Stimulated activated CD8-positive, alpha-beta memory T cell treated with anti-CD3 and anti-CD28 coated beads, Interleukin-12 subunit alpha, Interleukin-12 subunit beta, amount 100 ng/mL, for 1 hour (primary cell): Measurements from ENCODE around the gene ANKRD35.
"Not testable (repeated sequence)": the region's sequence is repeated elsewhere in the genome, so short reads cannot be mapped to it uniquely, and the experiment has no call there.

Experiments
- DNase-seq: peaks from one replicate; pipeline ENCODE4 v3.0.0-alpha.2; 2020; ENCODE audit warnings: low read depth

Gene ANKRD35

GRCh38 chr1:145858238-145858900 lies 27.3 kb downstream of the ANKRD35 start:
- DNase-seq, result peak; percentile 36

DNA sequence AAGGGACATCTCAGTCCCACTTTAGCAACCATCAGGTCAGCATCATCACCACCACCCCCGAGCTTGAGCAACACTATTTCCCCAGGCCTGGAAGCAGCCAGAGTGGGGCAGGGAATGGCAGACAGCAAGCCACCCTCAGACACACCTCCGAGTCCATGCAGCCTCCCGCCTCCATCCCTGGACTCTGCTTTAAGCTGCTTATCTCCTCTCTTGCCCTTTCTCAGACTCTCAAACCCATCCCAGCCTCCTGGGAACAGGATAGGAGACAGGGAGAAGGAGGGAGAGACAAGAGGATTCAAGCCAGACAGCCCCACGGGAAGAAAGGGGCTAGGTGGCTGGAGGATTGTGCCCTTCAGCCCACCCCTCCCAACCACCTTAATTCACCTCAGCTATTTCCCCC lies 28.5 kb downstream of the ANKRD35 start:
- DNase-seq, result no peak

DNA sequence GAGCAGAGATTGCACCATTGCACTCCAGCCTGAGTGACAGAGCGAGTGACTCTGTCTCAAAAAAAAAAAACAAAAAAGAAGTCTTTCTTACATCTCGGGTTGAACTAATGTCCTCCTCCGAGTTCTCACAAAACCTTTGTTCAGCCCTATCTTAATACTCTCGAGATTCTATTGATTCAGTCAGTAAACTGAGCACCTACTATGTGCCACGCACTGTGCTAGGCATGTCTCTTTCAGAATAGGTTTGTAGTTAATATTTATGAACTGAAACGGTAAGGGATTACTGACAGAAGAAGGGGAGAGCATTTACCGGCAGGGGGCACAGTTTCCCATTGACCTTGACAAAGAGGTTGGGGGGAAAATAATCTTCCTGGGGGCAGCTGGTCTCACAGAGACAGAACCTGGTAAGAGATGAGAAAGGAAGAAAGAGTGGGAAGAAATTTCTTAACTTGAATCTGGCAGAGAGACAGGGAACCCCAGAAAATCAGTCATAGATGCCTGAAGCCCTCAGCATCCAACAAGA lies 30.2 kb downstream of the ANKRD35 start:
- DNase-seq, result no peak

- DNase-seq, result no peak
Observed at GRCh38 chr1:145849356-145850160, 36.1 kb downstream of the ANKRD35 start.

GRCh38 chr1:145847827-145848226 lies 37.8 kb downstream of the ANKRD35 start:
- no peak for DNase-seq

DNA sequence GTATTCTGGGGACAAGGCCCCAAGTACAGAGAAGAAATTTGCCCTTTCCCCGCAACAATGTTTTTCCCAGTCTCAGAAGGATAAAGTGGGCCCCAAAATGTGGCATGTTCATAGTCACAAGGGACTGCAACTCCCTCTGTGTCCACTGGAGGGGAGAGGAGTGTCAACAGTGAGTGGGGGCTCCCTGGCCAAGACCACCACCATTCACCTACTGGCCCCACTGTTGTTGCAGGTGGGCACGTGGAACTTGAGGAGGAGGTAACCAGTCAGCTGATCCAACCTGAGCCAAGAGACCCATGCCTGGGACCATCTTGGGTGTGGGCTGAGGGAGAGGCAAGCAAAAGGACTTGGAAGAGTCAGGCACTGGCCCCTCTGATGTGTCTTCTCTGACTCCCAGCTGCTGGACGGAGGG lies 39.5 kb downstream of the ANKRD35 start:
- no peak for DNase-seq

- DNase-seq, result peak; percentile 69
Observed at GRCh38 chr1:145845514-145846161, 40.0 kb downstream of the ANKRD35 start, which contains the start of gene NUDT17. NUDT17 (plus strand) TSS chr1:145845630; CDS start chr1:145845641, 11 bp downstream.

- DNase-seq, result no peak
Observed at GRCh38 chr1:145845144-145845513, 40.5 kb downstream of the ANKRD35 start.

DNA sequence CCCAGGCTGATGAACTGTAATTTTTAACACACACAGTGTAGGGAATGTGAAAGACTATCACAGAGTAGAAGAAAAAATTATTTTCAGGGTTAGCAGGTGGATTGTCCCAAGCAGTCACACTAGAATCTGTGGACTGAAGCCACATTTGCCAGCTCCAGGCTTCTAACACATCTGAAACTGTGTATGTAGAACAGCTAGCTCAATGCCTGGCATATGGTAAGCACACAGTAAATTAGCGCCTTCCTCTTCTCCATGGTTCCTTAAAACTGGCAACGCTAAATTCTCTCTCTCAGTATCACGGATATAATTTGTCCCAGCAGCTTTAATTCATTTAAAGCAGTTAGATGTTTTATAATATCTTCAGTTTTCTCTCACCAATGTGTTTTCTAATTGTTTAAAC lies 42.6 kb downstream of the ANKRD35 start:
- no peak for DNase-seq

GRCh38 chr1:145837656-145838055 lies 48.0 kb downstream of the ANKRD35 start:
- DNase-seq, result no peak

- not testable (repeated sequence) for DNase-seq
Observed at GRCh38 chr1:145830810-145831209, 54.9 kb downstream of the ANKRD35 start.

GRCh38 chr1:145828367-145829026 lies 57.2 kb downstream of the ANKRD35 start:
- no peak for DNase-seq

- DNase-seq, result no peak
Observed at GRCh38 chr1:145827966-145828365, 57.7 kb downstream of the ANKRD35 start.

GRCh38 chr1:145826030-145826429 lies 59.6 kb downstream of the ANKRD35 start:
- no peak for DNase-seq

GRCh38 chr1:145824499-145824842 lies 61.2 kb downstream of the ANKRD35 start:
- DNase-seq, result no peak

GRCh38 chr1:145823565-145824498 lies 61.8 kb downstream of the ANKRD35 start, which contains the start of the genes POLR3C and RNF115:
POLR3C (plus strand) TSS chr1:145824200; CDS start chr1:145825777, 1,577 bp downstream.
RNF115 (minus strand) TSS chr1:145824095; CDS start chr1:145823873, 222 bp downstream.
- DNase-seq, result peak; percentile 80

DNA sequence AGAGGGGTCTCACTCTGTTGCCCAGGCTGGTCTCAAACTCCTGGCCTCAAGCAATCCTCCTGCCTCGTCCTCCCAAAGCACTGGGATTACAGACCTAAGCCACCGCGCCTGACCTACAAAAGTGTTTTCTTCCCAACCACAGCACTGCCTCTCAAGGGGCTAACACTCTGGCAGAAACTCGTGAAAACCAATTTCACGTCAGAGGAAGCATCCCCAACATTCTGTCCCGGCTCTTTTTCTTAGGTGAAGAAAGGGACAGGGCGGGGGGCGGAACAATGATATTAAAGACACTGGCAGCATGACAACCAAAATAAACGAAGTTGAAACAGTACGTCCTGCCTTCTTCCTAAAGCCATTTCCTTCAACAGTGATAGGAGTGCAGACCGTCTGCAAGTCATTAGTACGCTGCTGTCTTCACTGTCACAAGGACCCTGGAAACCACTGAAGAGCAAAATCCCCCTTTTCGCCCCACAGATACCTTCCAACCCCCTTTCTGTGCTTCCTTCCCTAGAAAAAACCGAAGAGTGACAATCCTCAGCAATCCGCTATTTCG lies 62.8 kb downstream of the ANKRD35 start:
- DNase-seq, result not testable (repeated sequence)

GRCh38 chr1:145818095-145818494 lies 67.6 kb downstream of the ANKRD35 start:
- DNase-seq, result not testable (repeated sequence)
